H9 (cell line): ENCODE measurements around the gene PTBP2. TPM values are rescaled to one million over a fixed set of nuclear protein-coding genes. Genes with fewer than 3 reads are reported as not detected.

ENCODE experiments used
- DNase-seq: peaks from one replicate; pipeline ENCODE4 v3.0.0-alpha.2; 2017
- H2AFZ ChIP-seq: one replicate; pipeline ENCODE4 v1.6.1; 2013; ENCODE audit warnings: mild to moderate bottlenecking, low read length, control low read depth, moderate library complexity
- H2AK5ac ChIP-seq: 2 replicates; pipeline ENCODE4 v1.6.1; 2013; ENCODE audit warnings: low read length, control low read depth, mixed read lengths; ENCODE audit not compliant: insufficient read length
- H2BK120ac ChIP-seq: one replicate; pipeline ENCODE4 v1.6.1; 2013; ENCODE audit warnings: low read depth, mild to moderate bottlenecking, low read length, control low read depth, inconsistent platforms; ENCODE audit not compliant: poor library complexity, severe bottlenecking
- H2BK12ac ChIP-seq: 2 replicates; pipeline ENCODE4 v1.6.1; 2013; ENCODE audit warnings: low read length, control low read depth, mixed read lengths, low read depth; ENCODE audit not compliant: insufficient read length
- H2BK15ac ChIP-seq: 2 replicates; pipeline ENCODE4 v1.6.1; 2013; ENCODE audit warnings: low read depth, low read length, control low read depth
- H2BK20ac ChIP-seq: one replicate; pipeline ENCODE4 v1.6.1; 2013; ENCODE audit warnings: low read depth, mild to moderate bottlenecking, low read length, control low read depth, inconsistent platforms; ENCODE audit not compliant: poor library complexity, severe bottlenecking
- H2BK5ac ChIP-seq: 2 replicates; pipeline ENCODE4 v1.6.1; 2013; ENCODE audit warnings: low read length, control low read depth, mixed read lengths; ENCODE audit not compliant: insufficient read length
- H3K14ac ChIP-seq: 2 replicates; pipeline ENCODE4 v1.6.1; 2013; ENCODE audit warnings: low read length, control low read depth; ENCODE audit not compliant: insufficient read depth
- H3K18ac ChIP-seq: 2 replicates; pipeline ENCODE4 v1.6.1; 2013; ENCODE audit warnings: low read depth, mild to moderate bottlenecking, mixed read lengths, low read length, control low read depth; ENCODE audit not compliant: insufficient read length
- H3K23ac ChIP-seq: 2 replicates; pipeline ENCODE4 v1.6.1; 2013; ENCODE audit warnings: low read length, control low read depth, mixed read lengths, low read depth; ENCODE audit not compliant: insufficient read length
- H3K23me2 ChIP-seq: 2 replicates; pipeline ENCODE4 v1.6.1; 2013; ENCODE audit warnings: low read depth, mild to moderate bottlenecking, mixed read lengths, low read length, control low read depth; ENCODE audit not compliant: insufficient read length, poor library complexity, severe bottlenecking
- H3K27ac ChIP-seq: 2 replicates; pipeline ENCODE4 v1.5.1; 2013; ENCODE audit warnings: low read length, control low read depth, mixed read lengths, low read depth; ENCODE audit not compliant: insufficient read length
- H3K27me3 ChIP-seq: 2 replicates; pipeline ENCODE4 v1.6.1; 2013; ENCODE audit warnings: low read length, control low read depth, inconsistent platforms; ENCODE audit not compliant: insufficient read depth
- H3K4ac ChIP-seq: 2 replicates; pipeline ENCODE4 v1.6.1; 2013; ENCODE audit warnings: low read depth, mild to moderate bottlenecking, control low read depth, inconsistent platforms, low read length, moderate library complexity
- H3K4me1 ChIP-seq: 2 replicates; pipeline ENCODE4 v1.6.1; 2013; ENCODE audit warnings: low read length, control low read depth, inconsistent platforms; ENCODE audit not compliant: insufficient read depth
- H3K4me2 ChIP-seq: 2 replicates; pipeline ENCODE4 v1.6.1; 2013; ENCODE audit warnings: low read length, control low read depth, mixed read lengths; ENCODE audit not compliant: insufficient read length, insufficient read depth
- H3K56ac ChIP-seq: 2 replicates; pipeline ENCODE4 v1.6.1; 2013; ENCODE audit warnings: low read depth, mild to moderate bottlenecking, mixed read lengths, low read length, control low read depth; ENCODE audit not compliant: insufficient read length
- H3K79me1 ChIP-seq: 2 replicates; pipeline ENCODE4 v1.6.1; 2013; ENCODE audit warnings: low read depth, mild to moderate bottlenecking, moderate library complexity, low read length, control low read depth, inconsistent platforms; ENCODE audit not compliant: insufficient read depth, poor library complexity, severe bottlenecking
- H3K79me2 ChIP-seq: 2 replicates; pipeline ENCODE4 v1.6.1; 2013; ENCODE audit warnings: low read length, control low read depth, inconsistent platforms; ENCODE audit not compliant: insufficient read depth
- H3K9ac ChIP-seq: 2 replicates; pipeline ENCODE4 v1.6.1; 2013; ENCODE audit warnings: low read length, control low read depth, mixed read lengths; ENCODE audit not compliant: insufficient read length; ENCODE audit errors: extremely low read depth
- H3K9me3 ChIP-seq: one replicate; pipeline ENCODE4 v1.6.1; 2013; ENCODE audit warnings: low read depth, low read length, inconsistent platforms; ENCODE audit not compliant: control insufficient read depth
- H3T11ph ChIP-seq: one replicate; pipeline ENCODE4 v1.6.1; 2013; ENCODE audit warnings: mild to moderate bottlenecking, low read length, control low read depth, inconsistent platforms
- H4K20me1 ChIP-seq: one replicate; pipeline ENCODE4 v1.6.1; 2013; ENCODE audit not compliant: control insufficient read depth, insufficient read length, insufficient read depth
- H4K5ac ChIP-seq: 2 replicates; pipeline ENCODE4 v1.6.1; 2013; ENCODE audit warnings: low read depth, mild to moderate bottlenecking, mixed read lengths, low read length, control low read depth; ENCODE audit not compliant: insufficient read length
- H4K8ac ChIP-seq: replicated peaks from 2 replicates; pipeline ENCODE4 v1.6.1; 2013; ENCODE audit warnings: low read length, control low read depth, mixed read lengths, low read depth; ENCODE audit not compliant: insufficient read length
- H4K91ac ChIP-seq: 2 replicates; pipeline ENCODE4 v1.6.1; 2013; ENCODE audit warnings: low read depth, mild to moderate bottlenecking, moderate library complexity, mixed read lengths, low read length, control low read depth; ENCODE audit not compliant: insufficient read length
- H3K27ac Mint-ChIP-seq, 3 experiments: 2 replicates in 2 of 3; 3 replicates in 1 of 3; pipeline ENCODE4 v1.8.0; 2020 to 2021; ENCODE audit warnings: mixed read lengths in 3 of 3, mild to moderate bottlenecking in 1 of 3, moderate library complexity in 1 of 3
- H3K27me3 Mint-ChIP-seq: 2 replicates; pipeline ENCODE4 v1.8.0; 2021; ENCODE audit warnings: low read depth, mild to moderate bottlenecking, moderate library complexity, mixed read lengths
- H3K36me3 Mint-ChIP-seq, 3 experiments: 2 replicates in 2 of 3; 3 replicates in 1 of 3; pipeline ENCODE4 v1.8.0; 2020 to 2021; ENCODE audit warnings: low read depth in 3 of 3, mixed read lengths in 3 of 3; ENCODE audit not compliant: insufficient read depth in 1 of 3
- H3K4me1 Mint-ChIP-seq, 2 experiments: 2 replicates each; pipeline ENCODE4 v1.8.0; 2020; ENCODE audit warnings: mixed read lengths in 2 of 2
- H3K4me3 Mint-ChIP-seq, 2 experiments: 2 replicates in 1 of 2; 3 replicates in 1 of 2; pipeline ENCODE4 v1.8.0; 2020 to 2021; ENCODE audit warnings: mild to moderate bottlenecking in 2 of 2, mixed read lengths in 2 of 2, moderate library complexity in 1 of 2
- H3K9me3 Mint-ChIP-seq, 2 experiments: 2 replicates in 1 of 2; 3 replicates in 1 of 2; pipeline ENCODE4 v1.8.0; 2020; ENCODE audit warnings: mild to moderate bottlenecking in 2 of 2, mixed read lengths in 2 of 2, moderate library complexity in 1 of 2
- CTCF ChIP-seq: fragments of 200-600 bp; sonication (generic); conservative IDR thresholded peaks from 3 replicates; pipeline ENCODE4 v1.8.0; 2021; ENCODE audit warnings: antibody characterized with exemption, mild to moderate bottlenecking
- WGBS: extraction: QIAGEN DNeasy Blood & Tissue Kit; methylation state at CpG from one replicate; pipeline ENCODE4 v1.1.7; 2013; ENCODE audit warnings: missing lambda C conversion rate, low lambda C conversion rate, mixed read lengths; ENCODE audit not compliant: insufficient read length; ENCODE audit errors: extremely low coverage; 5-methylcytosine and 5-hydroxymethylcytosine counted together
- total RNA-seq: library from RNA; stranded (reverse); gene quantifications from 2 replicates; pipeline ENCODE4 v1.2.1, GENCODE V29; 2021

Gene PTBP2
- total RNA-seq, 1 experiment from 2014 or later = 75.4 TPM

GRCh38 chr1:96820671-96821070 is 99.1 kb downstream of the PTBP2 start:
- Histone ChIP-seq H3K79me1 (no peaks in the 10 kb centered on the region), H3K79me2 (no peaks in the 10 kb centered on the region), H3K56ac (no peak overlapping the region), H3T11ph (no peak overlapping the region), H3K27me3 (no peaks in the 10 kb centered on the region), H3K18ac (no peak overlapping the region), H4K20me1 (no peaks in the 10 kb centered on the region), H3K9me3 (no peaks in the 10 kb centered on the region), H2BK5ac (no peak overlapping the region), H3K14ac (no peak overlapping the region), H2AFZ (no peak overlapping the region), H2BK120ac (no peak overlapping the region), H2BK15ac (no peak overlapping the region), H2BK20ac (no peak overlapping the region), H3K23me2 (no peaks in the 10 kb centered on the region), H3K23ac (no peak overlapping the region), H2AK5ac (no peak overlapping the region), H3K4me1 (no peaks in the 10 kb centered on the region), H3K4ac (no peak overlapping the region), H3K27ac (no peak overlapping the region), H3K9ac (no peak overlapping the region), H4K8ac (no peak overlapping the region), H3K4me2 (no peak overlapping the region), H4K91ac (no peak overlapping the region), H4K5ac (no peak overlapping the region), H2BK12ac (no peak overlapping the region)
- Mint-ChIP-seq H3K4me1 (no peaks in the 10 kb centered on the region), H3K27me3 (no peaks in the 10 kb centered on the region), H3K36me3 (peaks cover 1 to 12% (median 4%) of the 10 kb centered on the region in 3 experiments; a peak in 4 of 7 replicates), H3K9me3 (no peaks in the 10 kb centered on the region), H3K27ac (no peak overlapping the region), H3K4me3 (no peak overlapping the region)
- DNase-seq = no peak
- no peak for TF ChIP-seq CTCF
- no CpG with 5 or more reads among the region's 1 CpG for WGBS
